Upper lobe of left lung (tissue), 6 donors: ENCODE measurements around the gene MAP3K10. TPM values are rescaled to one million over a fixed set of nuclear protein-coding genes. Genes with fewer than 3 reads are reported as not detected.
A peak's percentile ranks its signal among the peaks of the same experiment; 100 is the strongest.

ENCODE experiments used
- ATAC-seq, 2 donors: fragments of 200-7000 bp; cut with Tn5 transposase; one replicate each; pipeline ENCODE4 v1.9.1; 2022; ENCODE audit warnings: mild to moderate bottlenecking in 2 of 2, moderate library complexity in 2 of 2; ENCODE audit not compliant: low FRiP score in 2 of 2
- DNase-seq, 2 donors: peaks; one replicate each; pipeline ENCODE4 v3.0.0-alpha.2; 2019 to 2020
- H3K27ac ChIP-seq, 4 donors: fragments of 200-600 bp; sonication (generic); one replicate each; pipeline ENCODE4 v1.5.1; 2016 to 2019
- H3K27me3 ChIP-seq, 4 donors: fragments of 200-600 bp; sonication (generic); one replicate each; pipeline ENCODE4 v1.5.1; 2017 to 2019
- H3K36me3 ChIP-seq, 4 donors: fragments of 200-600 bp; sonication (generic); one replicate each; pipeline ENCODE4 v1.5.1; 2016 to 2019
- H3K4me1 ChIP-seq, 4 donors: fragments of 200-600 bp; sonication (generic); one replicate each; pipeline ENCODE4 v1.5.1; 2018 to 2019
- H3K4me3 ChIP-seq, 4 donors: fragments of 200-600 bp; sonication (generic); one replicate each; pipeline ENCODE4 v1.5.1; 2017 to 2019; ENCODE audit warnings: mild to moderate bottlenecking in 2 of 4, moderate library complexity in 1 of 4
- H3K9me3 ChIP-seq, 4 donors: fragments of 200-600 bp; sonication (generic); one replicate each; pipeline ENCODE4 v1.5.1; 2018 to 2019
- CTCF ChIP-seq, 6 experiments: fragments of 450-650 bp in 4 of 6; fragments of 200-600 bp in 2 of 6; sonication (generic) in 2 of 6; IDR thresholded peaks; one replicate each; pipeline ENCODE4 v1.5.1; 2016 to 2019; ENCODE audit warnings: antibody characterized with exemption in 6 of 6
- EP300 ChIP-seq, 4 donors: sonication (generic); formaldehyde crosslinking; IDR thresholded peaks; one replicate each; pipeline ENCODE4 v1.5.1; 2017; ENCODE audit warnings: antibody characterized with exemption in 4 of 4, control low read depth in 2 of 4
- POLR2A ChIP-seq, 4 donors: fragments of 450-650 bp; IDR thresholded peaks; one replicate each; pipeline ENCODE4 v1.5.1; 2016 to 2017; ENCODE audit warnings: antibody characterized with exemption in 4 of 4, mild to moderate bottlenecking in 2 of 4
- POLR2AphosphoS5 ChIP-seq, 2 donors: sonication (generic); formaldehyde crosslinking; IDR thresholded peaks; one replicate each; pipeline ENCODE4 v1.5.1; 2017; ENCODE audit warnings: antibody characterized with exemption in 2 of 2
- WGBS, 2 donors: methylation state at CpG; one replicate each; pipeline ENCODE4 v1.1.5; 2017 to 2018; 5-methylcytosine and 5-hydroxymethylcytosine counted together
- total RNA-seq, 6 donors: library from RNA; depleted of rRNA in 4 of 6; stranded (reverse); fragments of >200 nt in 4 of 6; gene quantifications; one replicate each; pipeline versions ENCODE4 v1.1.0 to v1.2.1, GENCODE V29; 2016 to 2021
- donor health status: DM: no; HTN: no; CAD: no; lungs with moderate emphysema.
- donor health status: DM: no; HTN: yes; CAD: no; lungs with severe emphysema.

The MAP3K10 gene
- total RNA-seq, 6 donors from 2014 or later = 9.0 to 56.6 (median 18.4) TPM

- TF ChIP-seq POLR2AphosphoS5 (IDR thresholded peaks at IDR 0.05) (no peak), POLR2A (IDR thresholded peaks at IDR 0.05) (no peak), EP300 (IDR thresholded peaks at IDR 0.05) (no peak), CTCF (IDR thresholded peaks at IDR 0.05) (no peak)
- H3K27ac ChIP-seq = no peak overlapping the region
- H3K36me3 ChIP-seq = no peaks in the 10 kb centered on the region
- ATAC-seq = no peak
- no peak overlapping the region for H3K4me3 ChIP-seq
- peaks cover 0 to 5% (median 0%) of the 10 kb centered on the region in 4 donors for H3K4me1 ChIP-seq
- H3K27me3 ChIP-seq = no peaks in the 10 kb centered on the region
- 66 to 86% methylated on average over 2 of the region's 2 CpGs for WGBS, 2 donors
- H3K9me3 ChIP-seq = no peaks in the 10 kb centered on the region
- no peak for DNase-seq
These were observed 43.9 kb upstream of the MAP3K10 start for GRCh38 chr19:40147338-40147692.

- Histone ChIP-seq H3K36me3 (no peaks in the 10 kb centered on the region), H3K4me3 (no peak overlapping the region), H3K27me3 (no peaks in the 10 kb centered on the region), H3K4me1 (peaks cover 0 to 5% (median 0%) of the 10 kb centered on the region in 4 donors), H3K27ac (no peak overlapping the region), H3K9me3 (no peaks in the 10 kb centered on the region)
- TF ChIP-seq CTCF (IDR thresholded peaks at IDR 0.05) = no peak
- no peak for TF ChIP-seq POLR2A (IDR thresholded peaks at IDR 0.05)
- no peak for TF ChIP-seq EP300 (IDR thresholded peaks at IDR 0.05)
- no peak for TF ChIP-seq POLR2AphosphoS5 (IDR thresholded peaks at IDR 0.05)
- 67 to 74% methylated on average over 19 to 21 of the region's 21 CpGs for WGBS, 2 donors
- DNase-seq = no peak
- peak; percentile 31 to 88 for ATAC-seq
These were observed 43.4 kb upstream of the MAP3K10 start for GRCh38 chr19:40147693-40148347.

GRCh38 chr19:40149501-40149900 lies 41.7 kb upstream of the MAP3K10 start:
- H3K36me3 ChIP-seq = no peaks in the 10 kb centered on the region
- TF ChIP-seq POLR2A (IDR thresholded peaks at IDR 0.05) = no peak
- no peak for TF ChIP-seq POLR2AphosphoS5 (IDR thresholded peaks at IDR 0.05)
- no peak for TF ChIP-seq CTCF (IDR thresholded peaks at IDR 0.05)
- H3K27me3 ChIP-seq = no peaks in the 10 kb centered on the region
- H3K9me3 ChIP-seq = no peaks in the 10 kb centered on the region
- no peak for ATAC-seq
- H3K4me3 ChIP-seq = no peak overlapping the region
- no peak for DNase-seq
- H3K27ac ChIP-seq = no peak overlapping the region
- whole genome bisulfite sequencing, 2 donors = 86 to 96% methylated on average over 3 of the region's 3 CpGs
- peaks cover 0 to 5% (median 0%) of the 10 kb centered on the region in 4 donors for H3K4me1 ChIP-seq

GRCh38 chr19:40150170-40150569 lies 41.1 kb upstream of the MAP3K10 start:
- Histone ChIP-seq H3K27ac (no peak overlapping the region), H3K36me3 (no peaks in the 10 kb centered on the region), H3K4me3 (no peak overlapping the region), H3K27me3 (no peaks in the 10 kb centered on the region), H3K4me1 (peaks cover 0 to 5% (median 0%) of the 10 kb centered on the region in 4 donors), H3K9me3 (no peaks in the 10 kb centered on the region)
- DNase-seq = no peak
- 75 to 82% methylated on average over 5 of the region's 5 CpGs for WGBS, 2 donors
- ATAC-seq = peak in 1 of 2 donors; percentile 42
- TF ChIP-seq CTCF (IDR thresholded peaks at IDR 0.05) (no peak), POLR2A (IDR thresholded peaks at IDR 0.05) (no peak), EP300 (IDR thresholded peaks at IDR 0.05) (no peak), POLR2AphosphoS5 (IDR thresholded peaks at IDR 0.05) (no peak)

GRCh38 chr19:40154121-40154680 lies 37.0 kb upstream of the MAP3K10 start:
- Histone ChIP-seq H3K4me3 (no peak overlapping the region), H3K27ac (no peak overlapping the region), H3K36me3 (no peaks in the 10 kb centered on the region), H3K27me3 (no peaks in the 10 kb centered on the region), H3K9me3 (no peaks in the 10 kb centered on the region), H3K4me1 (no peaks in the 10 kb centered on the region)
- DNase-seq (no peak), ATAC-seq (no peak)
- TF ChIP-seq POLR2A (IDR thresholded peaks at IDR 0.05) (no peak), EP300 (IDR thresholded peaks at IDR 0.05) (no peak), CTCF (IDR thresholded peaks at IDR 0.05) (no peak), POLR2AphosphoS5 (IDR thresholded peaks at IDR 0.05) (no peak)
- 85 to 87% methylated on average over 11 of the region's 11 CpGs for WGBS, 2 donors
